SK-N-SH (cell line): ENCODE data around the gene LRRN4. TPM values are rescaled to one million over a fixed set of nuclear protein-coding genes. Genes with fewer than 3 reads are reported as not detected.

Experiments used
- polyA plus RNA-seq, 3 experiments: library from polyadenylated mRNA; depleted of rRNA; stranded (reverse); fragments of >200 nt; gene quantifications; 2 replicates each; pipeline ENCODE4 v1.2.3, GENCODE V29; 2012
- small RNA-seq, 7 experiments: library from RNA; depleted of rRNA; stranded (forward); fragments of <200 nt; gene quantifications; one replicate each; pipeline ENCODE3, GENCODE V24; 2012

Gene LRRN4
- polyA plus RNA-seq, 1 of the 3 experiments (the other 2 are of a cell fraction) = 0.05 TPM

Small RNAs within 50 kb of the gene (small RNA-seq; reads per million reads assigned to genes)
- gene RN7SL498P = 0 reads per million in 7 experiments

Other genes starting within 250 kb of the LRRN4 start
- 5.2 and 10.2 TPM in 2 replicates for gene CHGB, start 142.6 kb downstream of the LRRN4 start, polyA plus RNA-seq (2012; rRNA removed)
- gene TRMT6, start 103.5 kb downstream of the LRRN4 start, polyA plus RNA-seq (2012; rRNA removed) = 16.1 and 16.8 TPM in 2 replicates
- 4.0 and 5.9 TPM in 2 replicates for gene MCM8, start 103.4 kb downstream of the LRRN4 start, polyA plus RNA-seq (2012; rRNA removed)
- gene CRLS1, start 47.9 kb downstream of the LRRN4 start, polyA plus RNA-seq (2012; rRNA removed) = 32.7 and 53.1 TPM in 2 replicates
- 0.81 and 0.93 TPM in 2 replicates for gene FERMT1, start 69.0 kb upstream of the LRRN4 start, polyA plus RNA-seq (2012; rRNA removed)